ENCODE data around the gene GSDME. TPM values are rescaled to one million over a fixed set of nuclear protein-coding genes. Genes with fewer than 3 reads are reported as not detected.

GSDME gene
- polyA plus RNA-seq, 1 of the 3 experiments (the other 2 are of a cell fraction), result 109 TPM

DNA sequence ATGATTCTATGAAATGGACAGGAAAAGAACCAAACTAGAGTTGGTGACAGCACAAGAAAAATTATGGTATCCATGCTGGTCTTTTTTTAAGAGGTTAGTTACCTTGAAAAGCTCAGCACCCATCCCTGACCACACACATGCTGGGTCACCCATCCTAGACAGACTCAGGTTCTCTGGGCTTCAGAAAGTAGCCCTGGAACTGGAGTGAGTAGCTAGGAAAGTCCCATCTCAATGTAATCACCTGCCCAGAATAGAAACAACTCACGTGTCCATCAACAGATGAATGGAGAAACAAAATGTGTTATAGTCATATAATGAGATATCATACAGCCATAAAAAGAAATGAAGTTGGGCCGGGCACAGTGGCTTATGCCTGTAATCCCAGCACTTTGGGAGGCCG lies 37.0 kb downstream of the GSDME start (continued):
- TF ChIP-seq, protein P1, sequence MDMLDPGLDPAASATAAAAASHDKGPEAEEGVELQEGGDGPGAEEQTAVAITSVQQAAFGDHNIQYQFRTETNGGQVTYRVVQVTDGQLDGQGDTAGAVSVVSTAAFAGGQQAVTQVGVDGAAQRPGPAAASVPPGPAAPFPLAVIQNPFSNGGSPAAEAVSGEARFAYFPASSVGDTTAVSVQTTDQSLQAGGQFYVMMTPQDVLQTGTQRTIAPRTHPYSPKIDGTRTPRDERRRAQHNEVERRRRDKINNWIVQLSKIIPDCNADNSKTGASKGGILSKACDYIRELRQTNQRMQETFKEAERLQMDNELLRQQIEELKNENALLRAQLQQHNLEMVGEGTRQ (IDR thresholded peaks at IDR 0.05; ENCODE audit: borderline replicate concordance, low read depth, low read length), result no peak
- TF ChIP-seq NRF1 (IDR thresholded peaks at IDR 0.05; ENCODE audit: low read depth, low read length), result no peak

DNA sequence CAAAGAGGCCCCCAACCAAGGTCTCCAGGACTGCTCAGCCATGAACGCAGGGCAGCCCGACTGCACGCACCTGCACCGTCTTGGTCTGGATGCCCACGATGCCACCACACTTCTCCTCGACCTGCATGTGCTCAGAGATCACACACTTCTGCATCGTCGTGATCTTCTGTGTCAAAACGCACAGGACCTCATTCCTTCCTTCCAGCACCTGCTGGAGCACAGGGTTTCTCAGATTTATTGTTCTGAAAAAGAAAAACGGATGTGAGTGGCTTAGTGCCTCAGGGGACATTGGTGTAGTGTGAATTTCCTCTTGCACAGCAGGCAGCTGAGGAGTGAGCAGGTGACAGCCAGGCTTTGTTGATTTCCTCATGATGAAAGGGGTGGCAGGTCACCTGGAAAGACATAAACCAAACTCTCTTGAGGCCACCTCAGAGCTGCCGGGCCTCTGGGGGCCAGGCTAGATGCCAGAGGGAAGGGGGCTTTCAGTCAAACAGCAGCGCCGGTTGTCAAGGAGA lies 38.2 kb downstream of the GSDME start:
- no peak for DNase-seq
- no peaks in the 10 kb centered on the region for H3K79me2 ChIP-seq (ENCODE audit: insufficient read depth)
- H3K4me3 ChIP-seq (ENCODE audit: low read depth in 2 of 2, low read length in 1 of 2), result no peak overlapping the region
- peaks cover 23 to 45% of the 10 kb centered on the region in 2 experiments for H3K36me3 ChIP-seq (replicated peaks in 1 of 2; ENCODE audit: control insufficient read depth in 1 of 2, insufficient read depth in 2 of 2, low read length in 1 of 2)
- no peak overlapping the region for H2AFZ ChIP-seq (ENCODE audit: low read depth)
- ChIA-PET POLR2A (no interaction called here), CTCF (no interaction called here)
- no peak for TF ChIP-seq FOSL2 (IDR thresholded peaks at IDR 0.05; ENCODE audit: borderline replicate concordance, low read depth)
- no peak for TF ChIP-seq ELF1 (IDR thresholded peaks at IDR 0.05)
- no peak for TF ChIP-seq EZH2phosphoT487 (IDR thresholded peaks at IDR 0.05; ENCODE audit: borderline replicate concordance, low read depth)
- no peak for TF ChIP-seq SIN3A (IDR thresholded peaks at IDR 0.05; ENCODE audit: borderline replicate concordance, low read depth, low read length)
- TF ChIP-seq, protein P2, sequence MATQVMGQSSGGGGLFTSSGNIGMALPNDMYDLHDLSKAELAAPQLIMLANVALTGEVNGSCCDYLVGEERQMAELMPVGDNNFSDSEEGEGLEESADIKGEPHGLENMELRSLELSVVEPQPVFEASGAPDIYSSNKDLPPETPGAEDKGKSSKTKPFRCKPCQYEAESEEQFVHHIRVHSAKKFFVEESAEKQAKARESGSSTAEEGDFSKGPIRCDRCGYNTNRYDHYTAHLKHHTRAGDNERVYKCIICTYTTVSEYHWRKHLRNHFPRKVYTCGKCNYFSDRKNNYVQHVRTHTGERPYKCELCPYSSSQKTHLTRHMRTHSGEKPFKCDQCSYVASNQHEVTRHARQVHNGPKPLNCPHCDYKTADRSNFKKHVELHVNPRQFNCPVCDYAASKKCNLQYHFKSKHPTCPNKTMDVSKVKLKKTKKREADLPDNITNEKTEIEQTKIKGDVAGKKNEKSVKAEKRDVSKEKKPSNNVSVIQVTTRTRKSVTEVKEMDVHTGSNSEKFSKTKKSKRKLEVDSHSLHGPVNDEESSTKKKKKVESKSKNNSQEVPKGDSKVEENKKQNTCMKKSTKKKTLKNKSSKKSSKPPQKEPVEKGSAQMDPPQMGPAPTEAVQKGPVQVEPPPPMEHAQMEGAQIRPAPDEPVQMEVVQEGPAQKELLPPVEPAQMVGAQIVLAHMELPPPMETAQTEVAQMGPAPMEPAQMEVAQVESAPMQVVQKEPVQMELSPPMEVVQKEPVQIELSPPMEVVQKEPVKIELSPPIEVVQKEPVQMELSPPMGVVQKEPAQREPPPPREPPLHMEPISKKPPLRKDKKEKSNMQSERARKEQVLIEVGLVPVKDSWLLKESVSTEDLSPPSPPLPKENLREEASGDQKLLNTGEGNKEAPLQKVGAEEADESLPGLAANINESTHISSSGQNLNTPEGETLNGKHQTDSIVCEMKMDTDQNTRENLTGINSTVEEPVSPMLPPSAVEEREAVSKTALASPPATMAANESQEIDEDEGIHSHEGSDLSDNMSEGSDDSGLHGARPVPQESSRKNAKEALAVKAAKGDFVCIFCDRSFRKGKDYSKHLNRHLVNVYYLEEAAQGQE (IDR thresholded peaks at IDR 0.05; ENCODE audit: low read depth, low read length), result no peak
- TF ChIP-seq, protein P3, sequence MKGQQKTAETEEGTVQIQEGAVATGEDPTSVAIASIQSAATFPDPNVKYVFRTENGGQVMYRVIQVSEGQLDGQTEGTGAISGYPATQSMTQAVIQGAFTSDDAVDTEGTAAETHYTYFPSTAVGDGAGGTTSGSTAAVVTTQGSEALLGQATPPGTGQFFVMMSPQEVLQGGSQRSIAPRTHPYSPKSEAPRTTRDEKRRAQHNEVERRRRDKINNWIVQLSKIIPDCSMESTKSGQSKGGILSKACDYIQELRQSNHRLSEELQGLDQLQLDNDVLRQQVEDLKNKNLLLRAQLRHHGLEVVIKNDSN (IDR thresholded peaks at IDR 0.05; ENCODE audit: borderline replicate concordance, low read depth), result no peak
- no peak for TF ChIP-seq NRF1 (IDR thresholded peaks at IDR 0.05; ENCODE audit: low read depth, low read length)
- TF ChIP-seq EP300 (IDR thresholded peaks at IDR 0.05; ENCODE audit: borderline replicate concordance in 1 of 2, low read depth in 1 of 2, low read length in 1 of 2), result no peak
- no peak for TF ChIP-seq RCOR1 (IDR thresholded peaks at IDR 0.05; ENCODE audit: low read length)
- TF ChIP-seq, protein P4, sequence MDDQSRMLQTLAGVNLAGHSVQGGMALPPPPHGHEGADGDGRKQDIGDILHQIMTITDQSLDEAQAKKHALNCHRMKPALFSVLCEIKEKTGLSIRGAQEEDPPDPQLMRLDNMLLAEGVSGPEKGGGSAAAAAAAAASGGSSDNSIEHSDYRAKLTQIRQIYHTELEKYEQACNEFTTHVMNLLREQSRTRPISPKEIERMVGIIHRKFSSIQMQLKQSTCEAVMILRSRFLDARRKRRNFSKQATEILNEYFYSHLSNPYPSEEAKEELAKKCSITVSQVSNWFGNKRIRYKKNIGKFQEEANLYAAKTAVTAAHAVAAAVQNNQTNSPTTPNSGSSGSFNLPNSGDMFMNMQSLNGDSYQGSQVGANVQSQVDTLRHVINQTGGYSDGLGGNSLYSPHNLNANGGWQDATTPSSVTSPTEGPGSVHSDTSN (IDR thresholded peaks at IDR 0.05), result no peak
- TF ChIP-seq, protein P5, sequence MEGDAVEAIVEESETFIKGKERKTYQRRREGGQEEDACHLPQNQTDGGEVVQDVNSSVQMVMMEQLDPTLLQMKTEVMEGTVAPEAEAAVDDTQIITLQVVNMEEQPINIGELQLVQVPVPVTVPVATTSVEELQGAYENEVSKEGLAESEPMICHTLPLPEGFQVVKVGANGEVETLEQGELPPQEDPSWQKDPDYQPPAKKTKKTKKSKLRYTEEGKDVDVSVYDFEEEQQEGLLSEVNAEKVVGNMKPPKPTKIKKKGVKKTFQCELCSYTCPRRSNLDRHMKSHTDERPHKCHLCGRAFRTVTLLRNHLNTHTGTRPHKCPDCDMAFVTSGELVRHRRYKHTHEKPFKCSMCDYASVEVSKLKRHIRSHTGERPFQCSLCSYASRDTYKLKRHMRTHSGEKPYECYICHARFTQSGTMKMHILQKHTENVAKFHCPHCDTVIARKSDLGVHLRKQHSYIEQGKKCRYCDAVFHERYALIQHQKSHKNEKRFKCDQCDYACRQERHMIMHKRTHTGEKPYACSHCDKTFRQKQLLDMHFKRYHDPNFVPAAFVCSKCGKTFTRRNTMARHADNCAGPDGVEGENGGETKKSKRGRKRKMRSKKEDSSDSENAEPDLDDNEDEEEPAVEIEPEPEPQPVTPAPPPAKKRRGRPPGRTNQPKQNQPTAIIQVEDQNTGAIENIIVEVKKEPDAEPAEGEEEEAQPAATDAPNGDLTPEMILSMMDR (IDR thresholded peaks at IDR 0.05), result no peak
- H4K20me1 ChIP-seq (ENCODE audit: insufficient read depth), result no peaks in the 10 kb centered on the region
- H3K4me2 ChIP-seq, result no peak overlapping the region
- no peak overlapping the region for H3K9ac ChIP-seq
- H3F3A ChIP-seq (replicated peaks; ENCODE audit: insufficient read depth), result no peaks in the 10 kb centered on the region
- H3K4me1 ChIP-seq (ENCODE audit: control insufficient read depth in 1 of 2, insufficient read depth in 2 of 2, low read depth in 1 of 2, low read length in 1 of 2), result no peaks in the 10 kb centered on the region; a peak in 1 of 4 replicates
- no peaks in the 10 kb centered on the region for H3K27me3 ChIP-seq (ENCODE audit: insufficient read depth)
- no peak overlapping the region for H3K27ac ChIP-seq (ENCODE audit: low read depth in 2 of 2, low read length in 1 of 2)
- H3K9me3 ChIP-seq, result no peaks in the 10 kb centered on the region
- WGBS (ENCODE audit: low lambda C conversion rate), result 86% methylated on average over 13 of the region's 13 CpGs
- H3K9me2 ChIP-seq, result no peaks in the 10 kb centered on the region
